ENCODE measurements around the gene AIMP1. TPM values are rescaled to one million over a fixed set of nuclear protein-coding genes. Genes with fewer than 3 reads are reported as not detected.
"Not testable (repeated sequence)": the region's sequence is repeated elsewhere in the genome, so short reads cannot be mapped to it uniquely, and the experiment has no call there.

Gene AIMP1
- total RNA-seq, 6 experiments from 2014 or later: 64.7 to 74.9 (median 70.8) TPM

DNA sequence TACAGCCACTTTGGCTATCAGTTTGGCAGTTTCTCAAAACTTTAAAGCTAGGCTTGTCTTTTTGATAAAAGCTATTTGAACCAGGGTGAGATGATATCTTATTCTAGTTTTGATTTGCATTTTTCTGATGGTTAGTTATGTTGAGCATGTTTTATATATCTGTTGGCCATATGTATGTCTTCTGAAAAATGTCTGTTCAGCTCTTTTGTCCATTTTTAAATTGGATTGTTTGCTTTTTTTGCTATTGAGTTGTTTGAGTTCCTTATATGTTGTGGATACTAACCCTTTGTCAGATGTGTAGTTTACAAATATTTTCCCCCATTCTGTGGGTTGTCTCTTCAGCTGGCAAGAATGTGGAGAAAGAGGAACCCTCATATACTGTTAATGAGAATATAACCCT lies 63.8 kb downstream of the AIMP1 start:
- no peak for DNase-seq
- H3K4me1 Mint-ChIP-seq (ENCODE audit: low read depth): no peaks in the 10 kb centered on the region
- H3K4me3 Mint-ChIP-seq: no peak overlapping the region
- H3K9me3 Mint-ChIP-seq: no peaks in the 10 kb centered on the region
- H3K27ac Mint-ChIP-seq: no peak overlapping the region
- no peak for TF ChIP-seq CTCF (IDR thresholded peaks at IDR 0.05)
- no peaks in the 10 kb centered on the region for H3K36me3 Mint-ChIP-seq (ENCODE audit: low read depth)
- no peaks in the 10 kb centered on the region; the same call in 1 of the 2 replicates for H3K27me3 Mint-ChIP-seq (ENCODE audit: insufficient read depth)

DNA sequence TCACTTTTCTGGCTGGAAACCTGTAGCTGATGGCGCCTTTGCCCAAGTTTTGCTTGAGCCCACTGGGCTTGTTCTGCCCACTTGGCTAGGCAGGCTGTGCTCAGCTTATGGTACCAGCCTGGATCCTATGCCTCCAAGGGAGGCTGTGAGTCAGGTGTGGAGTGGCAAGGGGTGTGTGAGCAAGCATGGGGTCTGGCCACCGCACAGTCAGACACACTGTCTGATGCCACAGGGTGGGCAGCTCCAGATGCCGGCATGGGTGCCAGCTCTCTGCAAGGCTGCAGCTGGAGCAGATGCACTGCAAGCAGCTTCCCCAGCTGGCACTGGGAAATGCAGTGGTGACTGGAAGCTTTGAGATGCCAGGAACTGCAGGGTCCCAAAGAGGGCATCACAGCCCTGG lies 68.5 kb downstream of the AIMP1 start:
- H3K27ac Mint-ChIP-seq: no peak overlapping the region
- peaks cover 4% of the 10 kb centered on the region; the same call in 1 of the 2 replicates for H3K36me3 Mint-ChIP-seq (ENCODE audit: low read depth)
- no peak for TF ChIP-seq CTCF (IDR thresholded peaks at IDR 0.05)

DNA sequence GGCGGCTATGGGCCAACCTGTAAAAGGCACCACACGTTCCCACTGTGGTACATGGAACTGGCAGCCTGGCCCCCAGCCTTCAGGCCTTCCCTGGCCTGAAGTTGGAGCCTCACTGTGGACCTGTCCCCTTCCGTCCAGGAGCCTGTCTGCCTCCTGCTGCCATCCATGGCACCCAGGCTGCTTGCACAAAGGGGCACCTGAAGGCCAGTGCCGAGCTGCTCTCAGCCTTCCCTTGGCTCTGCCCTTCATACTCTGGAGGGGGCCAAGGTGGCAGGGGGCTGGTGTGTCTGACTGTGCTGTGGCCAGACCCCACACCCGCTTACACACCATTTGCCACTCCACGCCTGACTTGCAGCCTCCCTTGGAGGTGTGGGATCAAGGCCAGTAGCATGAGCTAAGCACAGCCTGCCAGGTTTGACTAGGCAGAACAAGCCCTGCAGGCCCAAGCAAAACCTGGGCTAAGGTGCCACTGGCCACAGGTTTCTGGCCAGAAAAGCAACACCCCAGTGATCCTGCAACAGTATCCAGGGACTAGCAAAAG lies 69.6 kb downstream of the AIMP1 start:
- Mint-ChIP-seq H3K27ac (no peak overlapping the region), H3K9me3 (peaks cover 5% of the 10 kb centered on the region; the same call in 1 of the 2 replicates), H3K27me3 (ENCODE audit: insufficient read depth) (no peaks in the 10 kb centered on the region; the same call in 1 of the 2 replicates), H3K36me3 (ENCODE audit: low read depth) (peaks cover 4% of the 10 kb centered on the region; the same call in 1 of the 2 replicates), H3K4me3 (no peak overlapping the region), H3K4me1 (ENCODE audit: low read depth) (no peaks in the 10 kb centered on the region)
- DNase-seq: no peak
- no peak for TF ChIP-seq CTCF (IDR thresholded peaks at IDR 0.05)

More for the DNA sequence above, 68.5 kb downstream of the AIMP1 start:
- Mint-ChIP-seq H3K4me3 (no peak overlapping the region), H3K4me1 (ENCODE audit: low read depth) (no peaks in the 10 kb centered on the region), H3K27me3 (ENCODE audit: insufficient read depth) (no peaks in the 10 kb centered on the region; the same call in 1 of the 2 replicates), H3K9me3 (peaks cover 5% of the 10 kb centered on the region; the same call in 1 of the 2 replicates)
- no peak for DNase-seq

- Mint-ChIP-seq H3K4me1 (ENCODE audit: low read depth) (no peaks in the 10 kb centered on the region), H3K9me3 (peaks cover 35% of the 10 kb centered on the region), H3K36me3 (ENCODE audit: low read depth) (peaks cover 22% of the 10 kb centered on the region), H3K27me3 (ENCODE audit: insufficient read depth) (no peaks in the 10 kb centered on the region), H3K4me3 (no peak overlapping the region), H3K27ac (no peak overlapping the region)
- DNase-seq: no peak
- TF ChIP-seq CTCF (IDR thresholded peaks at IDR 0.05): no peak
Observed at GRCh38 chr4:106395582-106395981, 79.2 kb downstream of the AIMP1 start.

DNA sequence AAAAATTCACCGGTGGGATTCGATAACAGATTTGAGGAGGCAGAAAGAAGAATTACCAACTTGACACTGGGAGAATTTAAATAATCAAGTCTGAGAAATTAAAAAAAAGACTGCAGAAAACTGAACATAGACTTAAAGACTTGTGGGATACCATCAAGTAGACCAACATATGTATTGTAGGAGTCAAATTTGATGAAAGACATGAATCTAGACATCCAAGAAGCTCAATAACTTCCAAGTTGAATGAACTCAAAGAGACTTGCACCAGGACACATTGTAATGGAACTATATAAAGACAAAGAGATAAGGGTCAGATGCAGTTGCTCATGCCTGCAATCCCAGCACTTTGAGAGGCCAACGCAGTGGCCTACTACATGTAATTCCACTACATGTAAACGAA lies 82.5 kb downstream of the AIMP1 start:
- H3K4me3 Mint-ChIP-seq; H3K4me1 Mint-ChIP-seq (ENCODE audit: low read depth); H3K27me3 Mint-ChIP-seq (ENCODE audit: insufficient read depth); H3K27ac Mint-ChIP-seq; DNase-seq: not testable (repeated sequence)
- peaks cover 22% of the 10 kb centered on the region for H3K36me3 Mint-ChIP-seq (ENCODE audit: low read depth)
- peaks cover 35% of the 10 kb centered on the region for H3K9me3 Mint-ChIP-seq

Other genes starting within 250 kb of the AIMP1 start
- gene TBCK, start 341 bp upstream of the AIMP1 start, total RNA-seq (2021; fragmentation: NEBNext Ultra II Directional; extraction: Animal tissue kit (Norgen Biotek cat#: 25700)): 10 to 100 TPM; 21.4 to 37.0 (median 27.1) TPM
- not detected for gene GIMD1, start 52.2 kb downstream of the AIMP1 start, total RNA-seq (2021; fragmentation: NEBNext Ultra II Directional; extraction: Animal tissue kit (Norgen Biotek cat#: 25700))

Measured in HFFc6 (cell line).